ENCODE results near the gene PTK6. TPM values are rescaled to one million over a fixed set of nuclear protein-coding genes. Genes with fewer than 3 reads are reported as not detected.
"Not testable (repeated sequence)": the region's sequence is repeated elsewhere in the genome, so short reads cannot be mapped to it uniquely, and the experiment has no call there.

Gene PTK6
- total RNA-seq, 1 experiment from 2014 or later = 31.1 TPM

DNA sequence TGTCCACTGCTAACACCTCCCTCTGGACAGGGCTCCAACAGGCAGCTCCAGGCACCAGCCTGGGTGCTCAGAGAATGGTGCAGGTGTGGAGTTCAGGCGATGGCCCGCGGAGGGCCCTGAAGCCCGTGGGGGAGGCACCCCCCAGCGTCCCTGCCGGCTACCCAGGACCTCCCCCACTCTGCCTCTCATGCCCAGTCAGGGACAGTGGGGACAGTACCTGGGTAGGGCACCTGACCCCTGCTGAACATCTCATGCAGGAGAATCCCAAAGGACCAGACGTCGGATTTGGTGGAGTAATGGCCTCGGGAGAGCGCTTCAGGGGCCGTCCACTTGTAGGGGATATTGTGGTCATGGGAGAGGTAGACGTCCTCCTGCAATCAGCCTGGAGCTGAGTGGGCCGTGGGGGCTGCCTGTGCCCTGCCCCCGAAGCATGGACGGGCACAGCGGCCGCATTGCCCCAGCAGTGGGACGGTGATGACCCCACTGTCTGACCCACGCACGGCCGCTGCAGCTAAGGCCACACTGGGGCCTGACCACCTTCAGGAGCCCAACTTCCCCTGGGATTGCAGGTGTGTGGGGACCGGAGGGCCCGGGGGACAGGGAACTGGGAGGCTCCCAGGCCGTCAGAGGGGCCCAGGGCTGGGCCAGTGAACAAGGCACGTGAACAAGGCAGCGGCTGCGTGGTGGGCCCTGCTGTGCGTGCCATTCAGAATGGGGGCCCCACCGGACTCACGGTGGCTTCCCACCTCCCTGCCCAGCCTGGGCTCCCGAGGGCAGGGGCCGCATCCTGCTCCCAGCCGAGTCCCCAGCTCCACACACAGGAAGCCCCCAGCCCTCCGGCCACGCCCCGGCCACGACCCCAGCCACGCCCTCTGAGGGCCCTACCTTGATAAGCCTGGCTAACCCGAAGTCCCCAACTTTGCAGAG lies 7.1 kb downstream of the PTK6 start:
- DNase-seq (ENCODE audit: low spot score) = no peak

DNA sequence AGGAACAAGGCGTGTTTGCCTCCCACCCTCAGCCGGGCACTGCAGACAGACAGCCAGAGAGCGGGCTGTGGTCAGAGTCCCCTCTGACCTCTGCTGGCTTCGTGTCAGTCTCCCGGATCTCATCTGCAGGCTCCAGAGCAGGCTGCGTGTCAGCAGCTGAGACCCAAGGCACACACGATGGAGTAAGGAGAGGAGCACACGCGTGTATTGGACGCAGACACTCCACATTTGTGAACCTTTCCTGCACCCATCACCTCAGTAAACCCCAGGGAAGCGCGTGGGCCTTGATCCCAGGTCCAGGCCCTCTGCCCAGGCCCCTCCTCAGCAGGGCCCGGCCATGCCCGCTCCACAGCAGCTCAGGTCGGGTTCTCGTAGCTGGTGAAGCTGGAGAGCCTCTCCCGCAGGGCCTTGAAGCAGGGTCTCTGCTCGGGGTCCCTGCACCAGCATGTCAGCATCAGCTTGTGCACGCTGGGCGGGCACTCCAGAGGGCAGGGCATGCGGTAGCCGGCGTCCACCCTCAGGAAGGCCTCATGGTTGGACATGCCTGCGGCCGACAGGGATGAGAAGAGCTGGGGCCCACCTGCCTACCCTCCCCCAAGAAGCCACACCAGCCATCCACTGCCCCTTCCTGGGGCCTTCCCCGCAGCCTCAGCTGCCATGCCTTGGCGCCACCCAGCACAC lies 7.9 kb downstream of the PTK6 start:
- no peak for DNase-seq (ENCODE audit: low spot score)

DNA sequence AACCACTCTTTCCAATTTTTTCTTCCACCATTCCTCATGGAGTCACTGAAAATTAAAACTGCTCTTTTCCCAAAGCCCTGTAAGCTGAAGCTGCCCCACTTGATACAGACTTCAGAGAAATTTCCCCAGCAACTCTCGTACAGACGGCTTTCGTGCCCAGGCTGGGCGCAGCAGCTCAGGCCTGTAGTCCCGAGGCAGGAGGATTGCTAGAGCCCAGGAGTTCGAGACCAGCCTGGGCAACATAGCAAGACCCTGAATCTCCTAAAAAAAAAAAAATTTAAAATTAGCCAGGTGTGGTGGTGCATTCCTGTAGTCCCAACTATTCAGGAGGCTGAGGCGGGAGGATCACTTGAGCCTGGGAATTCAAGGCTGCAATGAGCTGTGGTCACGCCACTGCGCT lies 10.0 kb downstream of the PTK6 start:
- no peak for DNase-seq (ENCODE audit: low spot score)

DNA sequence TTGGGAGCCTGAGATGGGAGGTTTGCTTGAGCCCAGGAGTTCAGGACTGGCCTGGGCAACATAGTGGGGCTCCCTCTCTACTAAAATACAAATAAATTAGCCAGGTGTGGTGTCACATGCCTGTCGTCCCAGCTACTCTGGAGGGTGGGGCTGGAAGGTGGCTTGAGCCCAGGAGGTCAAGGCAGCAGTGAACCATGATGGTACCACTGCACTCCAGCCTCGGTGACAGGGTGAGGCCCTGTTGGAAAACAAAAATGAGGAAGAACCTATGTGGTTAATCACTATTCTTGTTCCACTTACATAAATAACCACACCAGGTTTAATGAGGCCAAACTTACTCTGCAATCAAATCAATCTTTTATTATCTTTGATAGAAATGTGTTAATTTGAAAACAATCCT lies 11.2 kb downstream of the PTK6 start:
- DNase-seq (ENCODE audit: low spot score) = peak; percentile 55

DNA sequence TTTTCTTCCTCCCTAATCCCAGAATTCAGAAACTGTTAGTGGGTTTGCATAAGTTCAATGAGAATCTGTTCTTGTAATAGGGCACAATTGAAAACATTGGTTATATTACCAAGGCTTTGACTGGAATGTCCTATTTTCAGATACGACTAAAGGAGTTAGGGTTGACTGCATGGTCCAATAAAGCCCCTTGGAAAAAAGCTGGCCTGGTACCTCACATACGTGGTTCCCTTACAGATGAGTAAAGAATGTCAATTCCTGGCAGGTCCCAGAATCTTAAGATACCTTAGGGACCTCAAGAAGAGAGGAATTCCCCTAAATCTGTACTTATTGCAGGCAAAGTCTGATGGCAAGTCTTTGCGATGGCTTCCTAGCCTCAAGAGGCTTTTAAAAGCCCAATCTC lies 12.0 kb downstream of the PTK6 start:
- DNase-seq (ENCODE audit: low spot score) = peak; percentile 50

DNA sequence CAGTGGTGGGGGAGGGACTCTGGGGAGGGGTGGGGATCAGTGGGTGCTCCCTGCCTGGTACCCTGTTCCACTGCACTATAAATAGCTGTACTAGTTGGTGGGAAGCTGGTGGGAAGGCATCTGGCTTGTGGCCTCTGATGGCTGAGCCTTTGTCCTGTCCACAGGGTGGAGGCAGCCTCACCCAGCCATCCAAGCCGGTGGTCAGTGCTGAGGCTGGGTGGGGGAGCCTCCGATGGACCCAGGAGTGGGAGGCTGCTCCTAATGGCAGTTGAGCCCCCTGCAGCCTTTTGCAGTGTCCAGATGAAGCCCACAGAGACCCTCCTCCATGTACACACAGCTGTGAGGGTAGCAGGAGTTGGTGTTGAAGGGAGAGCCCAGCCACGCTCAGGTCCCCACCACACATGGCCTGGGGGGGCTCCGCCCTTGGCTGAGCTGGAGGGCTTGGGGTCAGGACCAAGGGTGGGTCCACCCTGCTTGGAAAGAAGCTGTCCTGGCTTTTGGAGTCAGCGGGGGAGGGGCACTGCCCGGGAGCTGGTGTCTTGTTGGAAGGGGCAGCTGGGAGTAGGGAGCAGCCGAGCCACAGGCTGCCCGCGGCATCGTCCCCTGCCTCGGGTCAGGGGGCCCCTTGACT lies 14.1 kb downstream of the PTK6 start:
- no peak for DNase-seq (ENCODE audit: low spot score)

DNA sequence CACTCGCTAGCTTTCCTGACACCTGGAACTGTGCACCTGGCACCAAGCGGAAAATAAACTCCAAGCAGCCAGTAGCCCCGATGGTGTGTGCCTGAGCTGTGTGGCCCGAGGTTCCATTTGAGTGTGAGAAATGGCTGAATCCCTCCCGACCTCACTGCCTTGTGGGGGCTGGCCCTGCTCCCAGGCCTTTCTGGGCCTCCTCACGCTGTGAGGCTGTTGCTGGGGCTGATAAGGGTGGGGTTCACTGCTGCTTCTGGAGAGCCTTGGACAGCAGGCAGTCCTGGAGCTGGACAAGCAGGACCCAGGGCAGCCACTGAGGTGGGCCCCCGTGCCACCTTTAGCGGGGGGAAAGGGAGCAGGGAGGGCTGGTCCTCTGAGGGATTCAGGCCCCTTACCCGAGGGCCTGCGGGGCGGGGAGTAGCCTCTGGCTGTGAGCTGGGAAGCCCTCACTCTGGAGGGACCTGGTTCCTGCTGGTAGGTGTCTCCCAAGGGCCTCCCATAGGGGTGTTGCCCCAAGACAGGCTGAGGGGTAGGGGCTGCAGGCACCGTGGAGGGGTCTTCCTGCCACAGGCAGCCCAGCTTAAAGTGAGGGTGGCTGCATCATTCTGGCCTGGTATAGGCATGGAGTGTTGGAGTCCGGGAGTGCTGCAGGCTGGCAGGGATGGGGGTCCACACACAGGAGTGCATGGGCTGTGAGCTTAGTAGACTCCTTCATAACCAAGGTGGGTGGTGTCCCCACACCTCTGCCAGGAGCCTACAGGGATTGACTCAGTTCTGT lies 14.9 kb downstream of the PTK6 start:
- no peak for DNase-seq (ENCODE audit: low spot score)

DNA sequence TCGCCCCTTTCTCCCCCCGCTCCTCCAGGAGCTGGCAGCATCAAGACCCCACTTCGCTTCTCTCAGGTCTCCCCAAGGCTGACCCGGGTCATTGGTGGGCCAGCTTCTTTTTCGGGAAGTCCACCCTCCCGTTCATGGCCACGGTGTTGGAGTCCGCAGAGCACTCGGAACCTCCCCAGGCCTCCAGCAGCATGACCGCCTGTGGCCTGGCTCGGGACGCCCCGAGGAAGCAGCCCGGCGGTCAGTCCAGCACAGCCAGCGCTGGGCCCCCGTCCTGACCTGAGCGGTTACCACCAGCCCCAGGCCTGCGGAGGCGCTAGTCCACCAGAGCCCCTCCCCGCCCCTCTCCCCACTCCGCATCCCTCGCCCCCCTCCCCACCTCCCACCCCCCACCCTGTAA lies 15.6 kb downstream of the PTK6 start:
- no peak for DNase-seq (ENCODE audit: low spot score)

DNA sequence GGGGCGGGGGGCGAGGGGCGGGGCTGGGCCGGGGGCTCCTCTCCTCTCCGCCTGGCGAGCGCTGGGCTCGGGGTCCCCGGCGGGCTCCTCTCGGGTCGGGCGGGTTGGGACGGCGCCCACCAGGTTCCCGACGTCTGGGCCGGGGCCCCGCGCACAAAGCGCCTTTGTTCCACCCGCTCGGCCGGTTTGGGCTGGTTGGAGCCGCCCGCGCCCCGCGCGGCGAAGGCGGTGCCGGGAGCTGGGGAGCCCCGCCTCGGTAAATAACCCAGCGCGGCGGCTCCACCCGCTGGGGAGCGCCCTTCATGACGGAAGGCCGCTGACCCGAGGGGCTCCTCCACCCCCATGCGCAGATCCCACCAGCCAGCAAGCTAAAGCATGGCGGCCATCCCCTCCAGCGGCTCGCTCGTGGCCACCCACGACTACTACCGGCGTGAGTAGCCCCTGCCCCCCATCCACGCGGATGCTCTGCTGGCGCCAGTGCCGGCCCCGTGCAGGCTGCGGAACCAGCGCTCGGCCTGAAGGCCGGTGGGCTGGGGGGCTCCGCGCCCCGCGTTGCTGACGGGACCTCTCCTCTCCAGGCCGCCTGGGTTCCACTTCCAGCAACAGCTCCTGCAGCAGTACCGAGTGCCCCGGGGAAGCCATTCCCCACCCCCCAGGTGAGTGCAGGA lies 16.1 kb downstream of the PTK6 start:
- DNase-seq (ENCODE audit: low spot score) = peak; percentile 96

DNA sequence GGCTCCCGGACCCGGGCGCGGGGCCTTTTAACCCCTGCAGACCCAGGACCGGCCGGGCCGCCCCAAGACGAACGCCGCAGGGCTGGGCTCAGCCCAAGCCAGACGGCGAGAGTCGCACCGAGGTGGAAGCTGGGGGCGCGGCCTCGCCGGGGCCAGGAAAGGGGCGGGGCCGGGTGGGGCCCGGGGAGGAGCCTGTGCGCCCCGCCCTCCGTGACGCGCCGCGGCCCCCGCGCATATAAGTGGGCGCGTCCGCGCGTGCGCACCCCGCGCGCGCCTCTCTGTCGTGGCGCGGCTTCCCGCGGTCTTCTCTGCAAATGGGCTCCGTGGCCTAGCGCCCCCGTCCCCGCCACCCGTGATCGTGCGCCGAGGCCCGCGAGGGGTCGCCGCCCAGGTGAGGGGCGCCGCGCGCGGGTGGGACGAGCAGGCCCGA lies 16.7 kb downstream of the PTK6 start, which contains the start of gene PPDPF:
PPDPF (plus strand) TSS at position 262 of the 430 bp plus-strand sequence. CDS start 544 bp downstream, outside the sequence.
- peak; percentile 92 for DNase-seq (ENCODE audit: low spot score)

DNA sequence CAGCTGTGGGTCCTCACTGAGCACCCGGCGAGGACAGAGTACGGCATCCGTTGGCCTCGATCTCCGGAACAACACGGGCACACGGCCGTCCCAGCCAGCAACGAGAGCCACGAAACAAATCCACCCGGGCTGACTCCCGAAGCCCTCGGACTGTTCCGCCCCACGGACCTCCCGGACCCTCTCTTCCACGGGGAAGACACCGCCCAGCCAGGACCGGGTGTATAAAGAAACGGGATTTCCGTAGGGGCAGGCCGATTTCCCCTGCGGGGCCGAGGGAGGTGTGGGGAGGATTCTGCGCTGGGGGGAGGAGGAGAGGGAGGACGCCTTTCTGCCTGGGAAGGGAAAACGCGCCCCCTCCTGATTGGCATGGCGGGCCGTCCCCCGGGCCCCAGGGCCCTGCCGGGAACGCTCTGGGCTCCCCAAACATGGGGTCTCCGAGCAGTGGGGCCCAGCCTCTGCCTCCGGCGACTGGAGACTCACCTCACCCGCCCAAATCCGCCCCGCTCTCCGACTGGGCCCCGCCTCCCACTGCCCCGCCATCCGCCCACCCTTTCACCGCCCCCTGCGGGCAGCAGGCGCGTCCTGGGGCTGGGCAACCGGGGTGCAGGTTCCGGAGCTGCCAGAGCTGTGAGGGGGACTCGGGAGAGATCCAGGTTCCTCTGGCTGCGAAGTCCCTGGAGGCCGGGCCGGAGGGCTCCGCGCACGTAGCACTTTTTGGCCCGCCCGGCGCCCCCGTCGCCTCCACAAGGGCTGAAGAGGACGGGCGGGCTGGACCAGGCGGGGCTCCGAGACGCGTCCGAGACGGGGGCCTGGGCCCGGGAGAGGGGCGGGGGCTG lies 17.3 kb downstream of the PTK6 start:
- no peak for DNase-seq (ENCODE audit: low spot score)

DNA sequence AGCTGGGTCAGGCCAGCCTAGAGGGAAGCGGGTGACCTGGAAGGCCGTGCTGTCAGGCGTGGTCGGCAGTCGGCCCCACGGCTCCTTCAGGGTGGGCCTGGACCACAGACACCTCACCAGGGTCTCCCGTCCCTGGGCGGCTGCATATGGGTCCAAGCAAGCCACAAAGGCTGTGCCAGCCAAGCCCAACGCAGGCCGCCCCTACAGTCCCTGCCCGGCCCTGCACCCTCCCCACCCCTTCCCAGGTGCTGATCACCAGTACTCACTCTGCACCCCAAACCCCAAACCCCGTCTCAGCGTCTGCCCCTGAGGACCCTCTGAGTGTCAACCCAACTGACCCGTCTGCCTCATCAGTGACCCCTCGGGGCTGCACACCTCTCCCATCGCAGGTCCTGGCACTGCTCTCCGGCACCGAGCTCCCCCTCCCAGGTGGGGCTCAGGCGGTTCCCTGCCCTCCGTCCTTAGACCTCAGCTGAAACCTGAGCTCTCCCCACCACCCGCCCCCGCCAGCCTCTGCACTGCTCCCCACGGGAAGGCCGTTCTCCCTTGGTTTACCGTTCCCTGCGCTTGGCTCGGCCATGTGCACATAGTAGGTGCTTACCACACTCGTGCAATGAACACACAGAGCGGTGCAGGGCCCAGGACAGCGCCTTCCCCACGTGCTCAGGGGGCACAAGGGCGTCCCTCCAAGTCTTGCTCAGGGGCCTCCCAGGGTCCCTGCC lies 18.1 kb downstream of the PTK6 start:
- no peak for DNase-seq (ENCODE audit: low spot score)

DNA sequence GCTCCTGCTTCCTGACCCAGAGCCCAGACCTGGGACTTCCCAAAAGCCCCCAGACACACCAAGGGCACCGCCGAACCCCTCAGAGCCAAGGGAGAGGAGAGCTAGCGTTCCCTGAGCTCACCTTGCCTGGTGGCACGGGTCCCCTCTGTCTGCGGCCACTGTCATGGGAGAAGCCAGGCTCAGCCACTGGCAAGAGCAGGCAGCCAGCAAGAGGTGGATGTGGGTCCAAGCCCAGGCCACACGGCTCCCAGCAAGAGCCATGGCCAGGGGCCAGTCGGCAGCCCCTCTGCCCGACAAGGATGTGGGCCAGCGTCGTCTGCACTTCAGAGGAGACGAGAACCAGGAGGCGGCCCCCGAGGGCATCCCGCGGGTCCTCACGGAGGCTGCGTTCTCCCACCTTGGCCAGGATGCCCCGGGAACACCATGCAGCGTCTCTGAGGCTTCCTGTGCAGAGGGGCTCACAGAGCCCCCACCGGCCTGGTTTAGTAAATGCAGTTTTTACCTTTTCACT lies 18.8 kb downstream of the PTK6 start:
- no peak for DNase-seq (ENCODE audit: low spot score)

DNA sequence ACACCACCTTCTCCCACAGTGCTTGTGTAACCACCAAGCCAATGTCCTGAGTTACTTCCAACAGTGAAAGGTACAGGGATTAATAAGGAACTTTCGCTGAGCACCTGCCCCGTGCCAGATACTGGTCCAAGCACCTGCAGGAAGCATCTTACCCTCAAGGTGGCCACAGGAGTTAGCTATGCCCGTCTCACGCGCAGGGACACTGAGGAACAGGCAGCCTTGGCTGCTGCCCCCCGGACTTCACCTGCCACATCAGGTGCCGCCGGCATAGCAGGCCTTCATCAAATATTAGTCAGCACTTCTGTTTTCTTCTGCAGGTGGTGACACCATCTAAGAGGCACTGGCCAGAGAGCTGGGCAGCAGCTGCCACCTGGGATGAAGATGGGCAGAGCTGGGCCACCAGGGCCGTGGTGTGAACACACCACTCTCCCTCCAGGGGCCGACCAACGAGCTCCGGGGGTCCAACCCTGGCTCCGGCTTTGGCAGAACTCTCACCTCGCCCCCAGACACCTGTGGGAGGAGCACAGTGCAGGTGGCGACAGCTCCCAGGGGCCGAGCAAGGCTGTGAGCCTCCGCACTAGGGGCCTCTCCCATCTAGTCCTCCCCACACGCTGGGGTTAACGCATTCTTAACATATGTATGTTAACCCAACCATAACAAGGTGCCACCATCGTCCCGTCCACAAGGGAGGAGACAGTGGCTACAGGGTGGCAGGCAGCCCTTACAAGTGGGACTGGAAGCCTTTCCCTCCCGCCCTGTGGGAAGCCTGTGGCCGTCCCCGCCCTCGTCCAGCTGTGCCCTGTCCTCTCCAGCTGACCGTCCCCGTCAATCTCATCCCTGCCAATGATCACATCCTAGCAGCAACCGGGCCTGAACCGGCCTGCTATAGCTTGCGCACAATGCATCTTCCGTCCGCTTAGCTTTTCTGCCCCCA lies 19.5 kb downstream of the PTK6 start:
- DNase-seq (ENCODE audit: low spot score) = no peak

DNA sequence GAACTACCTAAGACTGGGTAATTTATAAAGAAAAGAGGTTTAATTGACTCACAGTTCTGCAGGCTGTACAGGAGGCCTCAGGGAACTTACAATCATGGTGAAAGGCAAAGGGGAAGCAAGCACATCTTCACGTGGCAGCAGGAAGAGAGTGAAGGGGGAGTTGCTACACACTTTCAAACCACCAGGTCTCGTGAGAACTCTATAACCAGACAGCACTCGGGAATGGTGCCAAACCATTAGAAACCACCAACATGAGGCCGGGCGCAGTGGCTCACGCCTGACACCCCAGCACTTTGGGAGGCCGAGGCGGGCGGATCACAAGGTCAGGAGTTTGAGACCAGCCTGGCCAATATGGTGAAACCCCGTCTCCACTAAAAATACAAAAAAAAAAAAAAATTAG lies 22.7 kb downstream of the PTK6 start:
- DNase-seq (ENCODE audit: low spot score) = not testable (repeated sequence)

DNA sequence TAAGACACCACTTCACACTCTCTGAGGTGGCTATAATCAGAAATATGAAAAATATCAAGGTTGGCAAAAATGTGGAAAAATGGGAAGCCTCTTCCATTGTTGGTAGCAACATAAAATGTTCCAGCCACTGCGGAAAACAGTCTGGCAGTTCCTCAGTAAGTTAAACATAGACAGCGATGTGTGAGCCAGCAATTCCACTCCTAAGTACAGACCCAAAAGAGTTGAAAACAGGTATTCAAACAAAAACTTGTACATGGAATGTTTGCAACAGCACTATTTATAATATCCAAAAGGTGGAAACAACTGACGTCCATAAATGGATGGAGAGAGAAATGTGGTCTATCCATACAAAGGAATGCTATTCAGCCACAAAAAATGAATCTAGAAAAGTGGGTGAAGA lies 24.0 kb downstream of the PTK6 start:
- DNase-seq (ENCODE audit: low spot score) = no peak

DNA sequence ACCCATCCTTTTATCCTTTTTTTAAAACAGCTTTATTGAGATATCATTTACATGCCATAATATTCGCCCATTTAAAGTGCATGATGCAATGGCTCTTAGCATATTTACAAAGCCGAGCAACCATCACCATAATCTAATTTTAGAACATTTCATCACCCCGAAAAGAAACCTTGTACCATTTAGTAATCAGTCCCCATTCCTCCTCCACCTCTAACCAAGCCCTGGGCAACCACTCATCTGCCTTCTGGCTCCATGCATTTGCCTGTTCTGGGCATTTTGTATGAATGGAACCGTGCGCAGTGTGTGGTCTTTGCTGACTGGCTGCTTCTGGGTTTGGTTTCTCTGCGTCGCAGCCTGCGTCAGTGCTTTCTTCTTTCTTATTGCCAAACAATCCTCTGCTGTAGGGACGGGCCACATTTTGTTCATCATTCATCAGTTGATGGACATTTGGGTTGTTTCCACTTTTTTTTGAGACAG lies 28.1 kb downstream of the PTK6 start:
- no peak for DNase-seq (ENCODE audit: low spot score)
